Measurements from ENCODE around the gene ROGDI. TPM values are rescaled to one million over a fixed set of nuclear protein-coding genes. Genes with fewer than 3 reads are reported as not detected.

The ROGDI gene, protein sequence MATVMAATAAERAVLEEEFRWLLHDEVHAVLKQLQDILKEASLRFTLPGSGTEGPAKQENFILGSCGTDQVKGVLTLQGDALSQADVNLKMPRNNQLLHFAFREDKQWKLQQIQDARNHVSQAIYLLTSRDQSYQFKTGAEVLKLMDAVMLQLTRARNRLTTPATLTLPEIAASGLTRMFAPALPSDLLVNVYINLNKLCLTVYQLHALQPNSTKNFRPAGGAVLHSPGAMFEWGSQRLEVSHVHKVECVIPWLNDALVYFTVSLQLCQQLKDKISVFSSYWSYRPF
- 10 to 100 TPM; 24.8 to 84.1 (median 29.8) TPM for polyA plus RNA-seq
- long read RNA-seq, donor 1, result 0 reads
- long read RNA-seq, donor 2, partial matches to known transcripts, result 0 of 4 reads
- long read RNA-seq, donor 2, other reads (novel, unspliced or antisense), result 0 of 4 reads
- long read RNA-seq, donor 3, partial matches to known transcripts, result 7 of 11 reads
- long read RNA-seq, donor 3, other reads (novel, unspliced or antisense), result 0 of 11 reads
- long read RNA-seq, donor 4, result 0 reads
- long read RNA-seq, donor 5, partial matches to known transcripts, result 0 of 1 reads
- long read RNA-seq, donor 5, other reads (novel, unspliced or antisense), result 0 of 1 reads
- long read RNA-seq, donor 6, transcript ROGDI-201 (11 exons, 1,735 nt), result major isoform, 7 of 9 reads
- long read RNA-seq, donor 6, partial matches to known transcripts, result 0 of 9 reads
- long read RNA-seq, donor 6, other reads (novel, unspliced or antisense), result 0 of 9 reads
- long read RNA-seq, donor 7, transcript ROGDI-201 (11 exons, 1,735 nt), result major isoform, 21 of 35 reads
- long read RNA-seq, donor 7, partial matches to known transcripts, result 13 of 35 reads
- long read RNA-seq, donor 7, other reads (novel, unspliced or antisense), result 0 of 35 reads
- long read RNA-seq, donor 8, result 0 reads
- long read RNA-seq, donor 9, result 0 reads
- long read RNA-seq, donor 10, transcript ROGDI-201 (11 exons, 1,735 nt), result major isoform, 5 of 75 reads
- long read RNA-seq, donor 10, partial matches to known transcripts, result 65 of 75 reads
- long read RNA-seq, donor 10, other reads (novel, unspliced or antisense), result 0 of 75 reads

DNA sequence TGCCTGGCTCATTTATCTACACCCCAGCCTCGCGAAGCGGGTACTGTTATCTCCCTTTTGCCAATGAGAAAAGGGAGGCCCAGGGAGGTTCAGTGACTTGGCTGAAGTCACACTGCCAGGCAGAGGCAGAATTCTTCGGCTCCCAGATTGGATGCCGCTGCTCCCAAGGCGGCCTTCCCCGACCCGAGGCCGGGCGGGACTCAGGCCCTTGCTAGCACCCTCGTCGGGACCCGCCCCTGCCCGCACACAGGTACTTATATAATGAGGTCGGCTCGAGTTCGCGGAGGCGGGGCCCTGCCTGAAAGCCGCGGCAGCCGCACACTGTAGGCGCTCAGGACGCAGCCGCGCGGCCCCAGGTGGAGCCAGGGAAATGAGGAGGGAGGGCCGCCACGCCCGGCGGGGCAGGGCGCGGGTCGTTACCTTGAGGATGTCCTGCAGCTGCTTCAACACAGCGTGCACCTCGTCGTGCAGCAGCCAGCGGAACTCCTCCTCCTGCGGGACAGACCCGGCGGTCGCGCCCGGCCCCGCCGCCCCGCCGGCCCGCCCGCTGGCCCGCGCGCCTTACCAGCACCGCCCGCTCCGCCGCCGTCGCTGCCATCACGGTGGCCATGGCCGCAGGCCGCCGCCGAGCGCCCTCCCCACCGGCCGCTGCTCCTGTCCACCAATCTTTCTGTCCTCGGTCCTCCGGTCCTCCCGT is at the start of gene ROGDI:
Gene ROGDI (minus strand): TSS at position 672 of the 697 bp plus-strand sequence. CDS start 62 bp downstream, at position 610.
- H3K27me3 ChIP-seq (ENCODE audit: control insufficient read depth in 3 of 3, insufficient read depth in 3 of 3, low read length in 3 of 3), result no peaks in the 10 kb centered on the region
- H3K9me3 ChIP-seq (ENCODE audit: control insufficient read depth in 2 of 2, insufficient read depth in 1 of 2, low read depth in 1 of 2, low read length in 1 of 2), result no peaks in the 10 kb centered on the region
- H3K36me3 ChIP-seq (ENCODE audit: control insufficient read depth in 3 of 3, insufficient read depth in 2 of 3, low read depth in 1 of 3, low read length in 3 of 3), result peaks cover 4 to 74% (median 13%) of the 10 kb centered on the region in 3 donors
- peaks cover 0 to 24% (median 2%) of the 10 kb centered on the region in 3 donors for H3K4me1 ChIP-seq (ENCODE audit: control insufficient read depth in 3 of 3, insufficient read depth in 2 of 3, low read depth in 1 of 3, low read length in 2 of 3)
- peak within 1 kb of the TSS; percentile 64 to 78 (median 71) for H3K4me3 ChIP-seq (ENCODE audit: low read depth in 1 of 3, low read length in 3 of 3)
- FAIRE-seq, result no peak
- DNase-seq, result peak; percentile 94 to 95
- WGBS, 3 donors, result 0 to 1% (median 0%) methylated on average over 43 to 70 of the region's 70 CpGs
- H3K27ac ChIP-seq (ENCODE audit: low read depth in 1 of 3, low read length in 2 of 3), result peak within 1 kb of the TSS; percentile 89 to 94 (median 90)

DNA sequence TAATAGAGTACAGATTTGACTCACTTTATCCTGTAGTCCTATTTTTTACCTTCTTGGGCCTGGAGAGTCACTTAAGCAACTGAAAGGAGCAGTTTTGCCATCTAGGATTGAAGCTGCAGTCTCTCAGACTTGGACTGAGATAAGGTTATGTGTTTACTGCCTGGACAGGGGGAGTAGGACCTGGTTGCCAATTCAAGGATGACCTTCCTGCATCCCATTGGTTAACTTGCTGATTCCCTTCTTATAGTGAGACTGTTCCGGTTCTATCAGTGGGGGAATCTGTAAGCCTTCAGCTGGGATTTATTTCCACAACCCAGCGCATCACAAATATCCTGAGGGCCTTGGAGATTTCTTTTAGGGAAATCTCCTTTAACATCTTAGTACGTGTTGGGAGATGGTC is 47.8 kb upstream of the ROGDI start:
- FAIRE-seq, result no peak
- Histone ChIP-seq H3K9me3 (ENCODE audit: control insufficient read depth in 2 of 2, insufficient read depth in 1 of 2, low read depth in 1 of 2, low read length in 1 of 2) (no peaks in the 10 kb centered on the region), H3K27me3 (ENCODE audit: control insufficient read depth in 3 of 3, insufficient read depth in 3 of 3, low read length in 3 of 3) (no peaks in the 10 kb centered on the region), H3K4me1 (ENCODE audit: control insufficient read depth in 3 of 3, insufficient read depth in 2 of 3, low read depth in 1 of 3, low read length in 2 of 3) (peaks cover 2 to 15% (median 12%) of the 10 kb centered on the region in 3 donors), H3K4me3 (ENCODE audit: low read depth in 1 of 3, low read length in 3 of 3) (no peak overlapping the region), H3K27ac (ENCODE audit: low read depth in 1 of 3, low read length in 2 of 3) (no peak overlapping the region), H3K36me3 (ENCODE audit: control insufficient read depth in 3 of 3, insufficient read depth in 2 of 3, low read depth in 1 of 3, low read length in 3 of 3) (peaks cover 3 to 28% (median 4%) of the 10 kb centered on the region in 3 donors)
- WGBS, 3 donors, result 72 to 78% (median 73%) methylated on average over 3 of the region's 3 CpGs
- DNase-seq, result no peak

DNA sequence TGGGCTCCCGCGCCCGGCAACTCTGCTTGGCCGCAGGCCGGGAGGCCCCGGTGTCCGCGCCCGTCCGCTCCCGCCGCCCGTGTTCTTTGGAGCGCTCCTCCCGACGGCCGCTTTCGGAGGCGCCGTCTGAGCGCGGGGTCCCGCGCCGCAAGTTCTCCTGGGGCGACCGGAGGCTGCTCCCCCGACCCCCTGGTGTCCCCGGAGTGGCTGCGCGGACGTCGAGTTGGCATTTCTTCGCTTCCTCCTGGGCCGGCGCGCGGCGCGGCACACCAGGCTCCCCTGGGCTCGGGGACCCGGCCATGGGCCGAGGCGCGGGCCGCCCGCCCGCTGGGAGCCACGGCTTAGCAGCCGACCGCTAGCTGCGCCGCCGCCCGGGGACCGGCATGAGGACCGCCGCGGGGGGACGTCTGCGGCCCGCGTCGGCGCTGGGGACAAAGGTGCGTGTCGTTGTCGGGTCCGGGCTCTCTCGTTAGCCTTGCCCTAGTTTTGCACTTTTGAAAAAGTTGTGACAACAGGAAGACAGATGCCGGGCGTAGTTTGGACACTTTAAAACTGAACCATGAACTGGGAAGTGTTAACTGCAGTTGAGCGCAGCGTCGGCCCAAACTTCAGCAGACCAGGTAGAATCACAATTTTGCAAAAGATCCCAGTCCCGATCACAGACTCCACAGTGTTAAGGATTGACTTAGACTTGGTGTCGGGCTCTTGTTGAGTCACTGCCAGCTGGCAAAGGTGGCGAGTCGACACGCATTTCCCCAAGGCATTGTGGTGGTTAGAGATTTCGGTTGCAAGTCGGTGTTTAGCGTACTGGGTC is 45.5 kb upstream of the ROGDI start:
- DNase-seq, result peak; percentile 65 to 78
- peak overlapping the region; percentile 89 to 97 (median 94) for H3K27ac ChIP-seq (ENCODE audit: low read depth in 1 of 3, low read length in 2 of 3)
- H3K36me3 ChIP-seq (ENCODE audit: control insufficient read depth in 3 of 3, insufficient read depth in 2 of 3, low read depth in 1 of 3, low read length in 3 of 3), result peaks cover 6 to 17% (median 9%) of the 10 kb centered on the region in 3 donors
- 0 to 1% (median 0%) methylated on average over 68 to 83 of the region's 83 CpGs for WGBS, 3 donors
- FAIRE-seq, result no peak
- H3K9me3 ChIP-seq (ENCODE audit: control insufficient read depth in 2 of 2, insufficient read depth in 1 of 2, low read depth in 1 of 2, low read length in 1 of 2), result no peaks in the 10 kb centered on the region
- no peaks in the 10 kb centered on the region for H3K27me3 ChIP-seq (ENCODE audit: control insufficient read depth in 3 of 3, insufficient read depth in 3 of 3, low read length in 3 of 3)
- peak overlapping the region; percentile 78 to 99 (median 91) for H3K4me3 ChIP-seq (ENCODE audit: low read depth in 1 of 3, low read length in 3 of 3)
- peaks cover 2 to 15% (median 12%) of the 10 kb centered on the region in 3 donors for H3K4me1 ChIP-seq (ENCODE audit: control insufficient read depth in 3 of 3, insufficient read depth in 2 of 3, low read depth in 1 of 3, low read length in 2 of 3)

DNA sequence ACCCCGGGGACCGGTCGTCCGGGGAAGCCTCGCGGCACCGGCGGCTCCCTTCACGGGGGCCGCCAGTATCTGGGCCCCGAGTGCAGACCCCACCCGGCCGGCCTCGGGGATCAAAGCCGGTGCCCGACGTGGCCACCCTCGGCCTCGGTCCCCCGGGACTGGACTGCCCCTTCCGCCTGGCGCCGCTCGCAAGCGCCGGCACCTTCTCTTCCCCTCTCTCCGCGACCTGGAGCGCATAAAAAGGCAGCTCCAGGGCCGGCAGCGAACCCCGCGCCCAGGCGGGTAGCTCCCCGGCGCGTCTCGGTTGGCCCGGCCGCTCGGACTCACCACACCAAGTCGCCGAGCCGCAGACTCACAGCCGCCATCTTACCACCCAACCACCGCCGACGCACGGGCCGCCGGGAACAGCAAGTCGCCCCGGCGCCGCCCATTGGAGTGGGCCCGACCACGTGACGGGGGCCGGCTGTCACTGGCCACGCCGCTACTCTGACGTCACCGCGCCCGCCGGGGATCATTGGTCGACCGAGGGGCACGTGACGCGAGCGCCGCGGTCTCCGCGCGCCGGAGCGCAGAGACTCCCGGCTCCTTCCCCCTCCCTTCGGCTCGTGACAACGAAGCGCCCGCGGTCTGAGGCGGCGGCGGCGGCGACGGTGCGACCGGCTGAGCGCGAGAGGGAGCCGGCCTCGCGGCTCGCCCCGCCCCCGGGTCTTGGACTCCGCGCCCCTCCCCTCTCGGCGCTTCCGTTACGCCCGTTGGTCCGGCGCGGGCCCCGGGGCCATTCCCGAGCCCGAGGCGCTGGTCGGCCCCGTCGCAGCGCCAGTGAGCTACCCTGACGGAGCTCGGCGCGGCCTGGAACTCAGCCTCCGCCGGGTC is 44.7 kb upstream of the ROGDI start, which contains the start of the genes GLYR1 and UBN1:
Gene GLYR1 (minus strand): TSS at position 388 of the 873 bp plus-strand sequence. CDS start 23 bp downstream, at position 365.
Gene UBN1 (plus strand): TSS at position 581 of the 873 bp plus-strand sequence. CDS start 5,437 bp downstream, outside the sequence.
- 0 to 1% (median 0%) methylated on average over 77 to 126 of the region's 126 CpGs for WGBS, 3 donors
- DNase-seq (peak; percentile 98 to 99), FAIRE-seq (no peak)
- peaks cover 2 to 15% (median 12%) of the 10 kb centered on the region in 3 donors for H3K4me1 ChIP-seq (ENCODE audit: control insufficient read depth in 3 of 3, insufficient read depth in 2 of 3, low read depth in 1 of 3, low read length in 2 of 3)
- peaks cover 7 to 22% (median 9%) of the 10 kb centered on the region in 3 donors for H3K36me3 ChIP-seq (ENCODE audit: control insufficient read depth in 3 of 3, insufficient read depth in 2 of 3, low read depth in 1 of 3, low read length in 3 of 3)
- peak within 1 kb of the TSS; percentile 91 to 99 (median 94) for H3K4me3 ChIP-seq (ENCODE audit: low read depth in 1 of 3, low read length in 3 of 3)
- H3K9me3 ChIP-seq (ENCODE audit: control insufficient read depth in 2 of 2, insufficient read depth in 1 of 2, low read depth in 1 of 2, low read length in 1 of 2), result no peaks in the 10 kb centered on the region
- H3K27me3 ChIP-seq (ENCODE audit: control insufficient read depth in 3 of 3, insufficient read depth in 3 of 3, low read length in 3 of 3), result no peaks in the 10 kb centered on the region
- peak within 1 kb of the TSS; percentile 92 to 97 (median 94) for H3K27ac ChIP-seq (ENCODE audit: low read depth in 1 of 3, low read length in 2 of 3)

DNA sequence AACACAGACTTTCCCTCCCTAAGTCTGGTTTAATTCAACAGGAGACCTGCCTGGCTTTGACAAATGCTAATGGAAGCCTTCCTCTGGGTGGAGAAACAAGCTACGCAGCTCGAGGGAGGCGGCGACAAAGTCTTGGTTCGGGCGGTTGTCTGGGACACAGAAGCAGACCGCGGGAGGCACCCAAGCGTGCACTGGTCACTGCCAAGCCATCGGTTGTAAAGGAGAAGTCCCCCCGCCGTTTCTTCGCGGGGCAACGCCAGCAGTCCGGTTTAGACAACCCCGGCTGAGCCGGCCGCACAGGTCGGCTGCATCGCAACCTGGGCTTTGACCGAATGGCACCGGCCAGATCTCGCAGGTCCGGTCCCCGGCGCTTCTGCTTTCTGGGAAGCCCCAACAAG is 44.1 kb upstream of the ROGDI start:
- peak overlapping the region; percentile 87 to 94 (median 92) for H3K27ac ChIP-seq (ENCODE audit: low read depth in 1 of 3, low read length in 2 of 3)
- FAIRE-seq (no peak), DNase-seq (peak; percentile 61 to 77)
- H3K27me3 ChIP-seq (ENCODE audit: control insufficient read depth in 3 of 3, insufficient read depth in 3 of 3, low read length in 3 of 3), result no peaks in the 10 kb centered on the region
- WGBS, 3 donors, result 0 to 1% (median 0%) methylated on average over 27 of the region's 27 CpGs
- H3K4me3 ChIP-seq (ENCODE audit: low read depth in 1 of 3, low read length in 3 of 3), result peak overlapping the region; percentile 91 to 99 (median 94)
- peaks cover 7 to 24% (median 10%) of the 10 kb centered on the region in 3 donors for H3K36me3 ChIP-seq (ENCODE audit: control insufficient read depth in 3 of 3, insufficient read depth in 2 of 3, low read depth in 1 of 3, low read length in 3 of 3)
- no peaks in the 10 kb centered on the region for H3K9me3 ChIP-seq (ENCODE audit: control insufficient read depth in 2 of 2, insufficient read depth in 1 of 2, low read depth in 1 of 2, low read length in 1 of 2)
- H3K4me1 ChIP-seq (ENCODE audit: control insufficient read depth in 3 of 3, insufficient read depth in 2 of 3, low read depth in 1 of 3, low read length in 2 of 3), result peaks cover 2 to 15% (median 12%) of the 10 kb centered on the region in 3 donors

DNA sequence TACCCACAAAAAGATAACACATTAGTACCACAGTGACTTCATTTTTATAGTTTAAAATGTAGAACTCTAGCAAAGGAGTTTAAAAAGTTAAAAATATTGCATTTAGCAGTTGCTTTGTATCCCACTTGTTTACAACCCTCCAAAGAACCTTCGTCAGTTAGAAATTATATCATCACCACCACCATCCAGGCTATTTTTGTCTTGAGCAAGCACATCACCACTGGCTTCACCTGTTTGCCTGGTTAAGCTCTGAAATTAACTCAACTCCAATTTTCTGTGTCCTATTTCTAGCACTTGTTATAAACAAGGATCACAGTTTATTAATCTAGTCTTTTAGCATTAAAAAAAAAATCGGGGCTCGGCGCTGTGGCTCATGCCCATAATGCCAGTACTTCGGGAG is 38.6 kb upstream of the ROGDI start:
- FAIRE-seq, result no peak
- H3K9me3 ChIP-seq (ENCODE audit: control insufficient read depth in 2 of 2, insufficient read depth in 1 of 2, low read depth in 1 of 2, low read length in 1 of 2), result no peaks in the 10 kb centered on the region
- 78 to 79% (median 78%) methylated on average over 5 of the region's 5 CpGs for WGBS, 3 donors
- H3K27ac ChIP-seq (ENCODE audit: low read depth in 1 of 3, low read length in 2 of 3), result no peak overlapping the region
- H3K36me3 ChIP-seq (ENCODE audit: control insufficient read depth in 3 of 3, insufficient read depth in 2 of 3, low read depth in 1 of 3, low read length in 3 of 3), result peaks cover 14 to 59% (median 14%) of the 10 kb centered on the region in 3 donors
- H3K4me1 ChIP-seq (ENCODE audit: control insufficient read depth in 3 of 3, insufficient read depth in 2 of 3, low read depth in 1 of 3, low read length in 2 of 3), result peaks cover 0 to 8% (median 5%) of the 10 kb centered on the region in 3 donors
- H3K27me3 ChIP-seq (ENCODE audit: control insufficient read depth in 3 of 3, insufficient read depth in 3 of 3, low read length in 3 of 3), result no peaks in the 10 kb centered on the region
- H3K4me3 ChIP-seq (ENCODE audit: low read depth in 1 of 3, low read length in 3 of 3), result no peak overlapping the region
- DNase-seq, result no peak

All from small intestine (tissue), 16 donors.